Fibroblast of pulmonary artery (primary cell): ENCODE measurements around the gene PIK3AP1.

Source experiments
- DNase-seq: peaks from one replicate; pipeline ENCODE4 v3.0.0-alpha.2; 2010; ENCODE audit warnings: low read depth
- H3K4me3 ChIP-seq: replicated peaks from 2 replicates; pipeline ENCODE4 v1.5.1; 2011; ENCODE audit warnings: low read depth, mild to moderate bottlenecking, control low read depth, low read length, moderate library complexity
- CTCF ChIP-seq: IDR thresholded peaks from 2 replicates; pipeline ENCODE4 v1.5.1; 2011; ENCODE audit warnings: mild to moderate bottlenecking, control low read depth, low read length, inconsistent platforms; ENCODE audit errors: missing control alignments

Gene PIK3AP1

GRCh38 chr10:96671211-96671890 is 49.0 kb downstream of the PIK3AP1 start:
- DNase-seq: no peak
- TF ChIP-seq CTCF: no peak
- no peak overlapping the region for H3K4me3 ChIP-seq

GRCh38 chr10:96670786-96671185 is 49.5 kb downstream of the PIK3AP1 start:
- DNase-seq: no peak
- TF ChIP-seq CTCF: no peak
- no peak overlapping the region for H3K4me3 ChIP-seq

- no peak for DNase-seq
- H3K4me3 ChIP-seq: no peak overlapping the region
- TF ChIP-seq CTCF: no peak
Measured at GRCh38 chr10:96667401-96667800, 52.9 kb downstream of the PIK3AP1 start.

GRCh38 chr10:96666741-96667140 is 53.6 kb downstream of the PIK3AP1 start:
- DNase-seq: no peak

GRCh38 chr10:96665306-96665705 is 55.0 kb downstream of the PIK3AP1 start:
- TF ChIP-seq CTCF: no peak
- no peak overlapping the region for H3K4me3 ChIP-seq
- DNase-seq: peak; percentile 10

More at GRCh38 chr10:96666741-96667140, 53.6 kb downstream of the PIK3AP1 start:
- no peak for TF ChIP-seq CTCF
- no peak overlapping the region for H3K4me3 ChIP-seq

GRCh38 chr10:96664563-96664962 is 55.8 kb downstream of the PIK3AP1 start:
- H3K4me3 ChIP-seq: no peak overlapping the region
- no peak for TF ChIP-seq CTCF
- DNase-seq: no peak

GRCh38 chr10:96663797-96664196 is 56.5 kb downstream of the PIK3AP1 start:
- DNase-seq: no peak
- no peak for TF ChIP-seq CTCF
- no peak overlapping the region for H3K4me3 ChIP-seq
